H1 (cell line): Measurements from ENCODE around the gene RHBDF2. TPM values are rescaled to one million over a fixed set of nuclear protein-coding genes. Genes with fewer than 3 reads are reported as not detected.

Experiments
- EGR1 ChIP-seq: IDR thresholded peaks from 2 replicates; pipeline ENCODE4 v1.6.1; 2011; ENCODE audit warnings: low read depth, low read length, borderline replicate concordance
- HDAC6 ChIP-seq: IDR thresholded peaks from one replicate; pipeline ENCODE4 v1.7.1; 2012; ENCODE audit warnings: low read depth, mild to moderate bottlenecking, inconsistent platforms, low read length, moderate library complexity
- NRF1 ChIP-seq: IDR thresholded peaks from 2 replicates; pipeline ENCODE4 v1.6.1; 2011; ENCODE audit warnings: mild to moderate bottlenecking, low read depth, low read length, improper control_type of control experiment
- TBP ChIP-seq: IDR thresholded peaks from 2 replicates; pipeline ENCODE4 v1.6.1; 2011; ENCODE audit warnings: low read depth, low read length, improper control_type of control experiment
- polyA plus RNA-seq, 7 experiments: library from polyadenylated mRNA; depleted of rRNA in 3 of 7; stranded (reverse) in 5 of 7; unstranded in 2 of 7; fragments of >200 nt in 5 of 7; fragments of 200-250 nt in 2 of 7; gene quantifications; 1 replicate in 5 of 7; 2 replicates in 1 of 7; 4 replicates in 1 of 7; pipeline versions ENCODE4 v1.2.1 to v1.2.3, GENCODE V29; 2011 to 2013; ENCODE audit warnings: missing spikeins in 2 of 7, mixed read lengths in 2 of 7
- total RNA-seq: library from RNA; stranded (reverse); fragmentation: NEBNext Ultra II Directional; extraction: Animal tissue kit (Norgen Biotek cat#: 25700); gene quantifications from 2 replicates; pipeline ENCODE4 v1.2.1, GENCODE V29; 2021

Gene RHBDF2
- total and polyA plus RNA-seq, 2 of the 8 experiments (the other 6 are each of a cell fraction or from before 2014, with no cell fraction given), result 21.2 to 25.9 TPM

GRCh38 chr17:76498876-76499251 lies 2.4 kb downstream of the RHBDF2 start (continued):
- TF ChIP-seq EGR1 (no peak), HDAC6 (no peak), NRF1 (no peak), TBP (no peak)
